H1 (cell line): ENCODE data around the gene CACNA1C. TPM values are rescaled to one million over a fixed set of nuclear protein-coding genes. Genes with fewer than 3 reads are reported as not detected.

Experiments used
- CTCF ChIA-PET: fragments of 300-600 bp; sonication (Branson Sonifier 250); formaldehyde crosslinking; loops from one replicate; lab custom pipeline; 2021; ENCODE audit not compliant: partially characterized antibody; lab: Charles Lee
- POLR2A ChIA-PET: fragments of 300-600 bp; sonication (Branson Sonifier 250); formaldehyde crosslinking; loops from one replicate; lab custom pipeline; 2021; ENCODE audit warnings: inconsistent platforms; ENCODE audit not compliant: partially characterized antibody; lab: Charles Lee
- DNase-seq, 2 experiments: peaks; one replicate each; pipeline versions ENCODE4 v3.0.0 to v3.0.0-alpha.2; 2010 to 2022; ENCODE audit warnings: low spot score in 2 of 2, low read depth in 1 of 2, mixed read lengths in 1 of 2
- FAIRE-seq: peaks from 2 replicates; lab custom pipeline; 2011; peaks lifted over from hg19 to GRCh38; lab: Jason Lieb, UNC
- H2AFZ ChIP-seq: 2 replicates; pipeline ENCODE4 v1.8.1; 2012; ENCODE audit warnings: low read length, inconsistent platforms
- H2AK5ac ChIP-seq: 2 replicates; pipeline ENCODE4 v1.6.1; 2013; ENCODE audit warnings: low read depth, low read length
- H2BK120ac ChIP-seq: replicated peaks from 2 replicates; pipeline ENCODE3; 2013; ENCODE audit warnings: low read depth, low read length, inconsistent platforms
- H2BK12ac ChIP-seq: 2 replicates; pipeline ENCODE4 v1.6.1; 2013; ENCODE audit warnings: low read depth, low read length
- H2BK15ac ChIP-seq: 2 replicates; pipeline ENCODE4 v1.6.1; 2013; ENCODE audit warnings: low read length
- H2BK20ac ChIP-seq: 2 replicates; pipeline ENCODE4 v1.6.1; 2013; ENCODE audit warnings: low read length
- H2BK5ac ChIP-seq: 2 replicates; pipeline ENCODE4 v1.6.1; 2013; ENCODE audit warnings: low read depth, low read length
- H3K14ac ChIP-seq: 2 replicates; pipeline ENCODE4 v1.6.1; 2013; ENCODE audit warnings: inconsistent platforms; ENCODE audit not compliant: insufficient read length
- H3K18ac ChIP-seq: 2 replicates; pipeline ENCODE4 v1.6.1; 2013; ENCODE audit warnings: low read length; ENCODE audit errors: extremely low read depth
- H3K23ac ChIP-seq: 2 replicates; pipeline ENCODE4 v1.6.1; 2013; ENCODE audit warnings: inconsistent platforms; ENCODE audit not compliant: insufficient read length
- H3K23me2 ChIP-seq: 2 replicates; pipeline ENCODE4 v1.6.1; 2013; ENCODE audit warnings: low read depth, low read length
- H3K27ac ChIP-seq: 2 replicates; pipeline ENCODE4 v1.6.1; 2011; ENCODE audit warnings: low read depth, low read length, inconsistent platforms
- H3K27me3 ChIP-seq, 4 experiments: replicated peaks in 1 of 4; 1 replicate in 1 of 4; 2 replicates in 3 of 4; pipeline versions ENCODE4 v1.6.1 to v1.8.1; 2011 to 2013; ENCODE audit warnings: low read length in 3 of 4, mild to moderate bottlenecking in 3 of 4, inconsistent platforms in 2 of 4, mixed read lengths in 2 of 4, moderate library complexity in 1 of 4; ENCODE audit not compliant: control insufficient read depth in 3 of 4, insufficient read depth in 3 of 4; ENCODE audit errors: extremely low read depth in 1 of 4
- H3K36me3 ChIP-seq, 4 experiments: 2 replicates each; pipeline versions ENCODE4 v1.6.1 to v1.8.1; 2011 to 2013; ENCODE audit warnings: mild to moderate bottlenecking in 4 of 4, low read length in 3 of 4, moderate library complexity in 2 of 4, control low read depth in 1 of 4, inconsistent platforms in 1 of 4; ENCODE audit not compliant: insufficient read depth in 4 of 4, control insufficient read depth in 2 of 4
- H3K4ac ChIP-seq: replicated peaks from 2 replicates; pipeline ENCODE3; 2013; ENCODE audit warnings: low read length, low read depth, mixed read lengths, inconsistent platforms; ENCODE audit not compliant: insufficient read length
- H3K4me1 ChIP-seq, 4 experiments: replicated peaks in 1 of 4; 1 replicate in 1 of 4; 2 replicates in 3 of 4; pipeline versions ENCODE4 v1.6.1 to v1.8.1; 2011 to 2013; ENCODE audit warnings: low read length in 3 of 4, inconsistent platforms in 2 of 4, mixed read lengths in 1 of 4; ENCODE audit not compliant: insufficient read depth in 4 of 4, control insufficient read depth in 3 of 4
- H3K4me2 ChIP-seq, 2 experiments: 2 replicates each; pipeline versions ENCODE4 v1.6.1 to v1.8.1; 2011 to 2013; ENCODE audit warnings: low read depth in 2 of 2, low read length in 2 of 2, control low read depth in 1 of 2, inconsistent platforms in 1 of 2, mild to moderate bottlenecking in 1 of 2; ENCODE audit not compliant: insufficient read depth in 1 of 2
- H3K4me3 ChIP-seq, 4 experiments: fragments of 200-600, 300-600 bp in 1 of 4; sonication (generic), shearing (Covaris generic), sonication (Bioruptor Twin) in 1 of 4; 2 replicates each; pipeline versions ENCODE4 v1.5.1 to v1.8.1; 2011 to 2016; ENCODE audit warnings: low read length in 4 of 4, low read depth in 3 of 4, control low read depth in 2 of 4, inconsistent platforms in 2 of 4, mild to moderate bottlenecking in 2 of 4, mixed read lengths in 1 of 4, moderate library complexity in 1 of 4; ENCODE audit not compliant: insufficient read depth in 2 of 4; ENCODE audit errors: extremely low read depth in 1 of 4
- H3K56ac ChIP-seq: replicated peaks from 2 replicates; pipeline ENCODE3; 2013; ENCODE audit warnings: low read depth, mild to moderate bottlenecking, mixed read lengths, low read length, inconsistent platforms; ENCODE audit not compliant: insufficient read length
- H3K79me1 ChIP-seq: 2 replicates; pipeline ENCODE4 v1.6.1; 2013; ENCODE audit warnings: low read depth, low read length, control low read depth
- H3K79me2 ChIP-seq, 2 experiments: 2 replicates each; pipeline versions ENCODE4 v1.6.1 to v1.8.1; 2012 to 2013; ENCODE audit warnings: low read length in 2 of 2, mild to moderate bottlenecking in 2 of 2, inconsistent platforms in 1 of 2; ENCODE audit not compliant: insufficient read depth in 2 of 2, control insufficient read depth in 1 of 2
- H3K9ac ChIP-seq, 4 experiments: replicated peaks in 1 of 4; 1 replicate in 1 of 4; 2 replicates in 3 of 4; pipeline versions ENCODE4 v1.6.1 to v1.8.1; 2011 to 2013; ENCODE audit warnings: low read depth in 3 of 4, low read length in 3 of 4, control low read depth in 2 of 4, mild to moderate bottlenecking in 2 of 4, moderate library complexity in 2 of 4, inconsistent platforms in 1 of 4; ENCODE audit errors: extremely low read depth in 1 of 4
- H3K9me3 ChIP-seq, 2 experiments: 2 replicates each; pipeline versions ENCODE4 v1.6.1 to v1.8.1; 2012 to 2013; ENCODE audit warnings: mild to moderate bottlenecking in 2 of 2, moderate library complexity in 2 of 2, control low read depth in 1 of 2, inconsistent platforms in 1 of 2, low read depth in 1 of 2, low read length in 1 of 2, mixed read lengths in 1 of 2; ENCODE audit not compliant: insufficient read depth in 2 of 2
- H4K20me1 ChIP-seq, 2 experiments: replicated peaks in 1 of 2; 2 replicates each; pipeline versions ENCODE3 to v1.8.1; 2011 to 2013; ENCODE audit warnings: inconsistent platforms in 2 of 2, low read length in 2 of 2, mild to moderate bottlenecking in 1 of 2; ENCODE audit not compliant: insufficient read depth in 2 of 2, control insufficient read depth in 1 of 2
- H4K5ac ChIP-seq: 2 replicates; pipeline ENCODE4 v1.6.1; 2013; ENCODE audit warnings: low read length, low read depth, mixed read lengths, inconsistent platforms; ENCODE audit not compliant: insufficient read length
- H4K8ac ChIP-seq: 2 replicates; pipeline ENCODE4 v1.8.0; 2013; ENCODE audit warnings: mild to moderate bottlenecking, moderate library complexity, low read length, inconsistent platforms; ENCODE audit not compliant: insufficient read depth; ENCODE audit errors: extremely low read depth
- H4K91ac ChIP-seq: replicated peaks from 2 replicates; pipeline ENCODE3; 2013; ENCODE audit warnings: low read length, mixed read lengths, inconsistent platforms; ENCODE audit not compliant: insufficient read length
- ASH2L ChIP-seq: fragments of 200-600, 300-600 bp; sonication (generic); IDR thresholded peaks from one replicate; pipeline ENCODE4 v1.7.1; 2017; ENCODE audit warnings: low read length
- CHD2 ChIP-seq: IDR thresholded peaks from 2 replicates; pipeline ENCODE4 v1.6.1; 2012; ENCODE audit warnings: low read length, improper control_type of control experiment
- EZH2 ChIP-seq: fragments of 200-600 bp; sonication (generic); IDR thresholded peaks from 2 replicates; pipeline ENCODE4 v1.7.1; 2012; ENCODE audit warnings: low read depth, mild to moderate bottlenecking, moderate library complexity, low read length, inconsistent platforms; ENCODE audit not compliant: severe bottlenecking
- HDAC6 ChIP-seq: IDR thresholded peaks from one replicate; pipeline ENCODE4 v1.7.1; 2012; ENCODE audit warnings: low read depth, mild to moderate bottlenecking, inconsistent platforms, low read length, moderate library complexity
- KDM1A ChIP-seq: fragments of 200-600, 300-600 bp; sonication (generic); IDR thresholded peaks from 2 replicates; pipeline ENCODE4 v1.7.1; 2016; ENCODE audit warnings: mild to moderate bottlenecking, low read length, borderline replicate concordance
- KDM4A ChIP-seq: IDR thresholded peaks from one replicate; pipeline ENCODE4 v1.7.1; 2012; ENCODE audit warnings: low read depth, mild to moderate bottlenecking, moderate library complexity, low read length, inconsistent platforms; ENCODE audit not compliant: severe bottlenecking
- RFX5 ChIP-seq: IDR thresholded peaks from 2 replicates; pipeline ENCODE4 v1.6.1; 2011; ENCODE audit warnings: low read depth, low read length, improper control_type of control experiment, borderline replicate concordance
- TAF1 ChIP-seq: IDR thresholded peaks from 2 replicates; pipeline ENCODE4 v1.6.1; 2011; ENCODE audit warnings: mild to moderate bottlenecking, low read depth, low read length
- TEAD4 ChIP-seq: IDR thresholded peaks from 2 replicates; pipeline ENCODE4 v1.6.1; 2012; ENCODE audit warnings: low read depth, low read length, inconsistent platforms, mixed read lengths
- USF2 ChIP-seq: IDR thresholded peaks from 2 replicates; pipeline ENCODE4 v1.6.1; 2011; ENCODE audit warnings: low read length, improper control_type of control experiment
- WGBS, 2 experiments: shearing (Covaris generic) in 1 of 2; methylation state at CpG; one replicate each; pipeline versions ENCODE4 v1.1.6 to v1.1.7; 2013 to 2015; ENCODE audit warnings: low lambda C conversion rate in 2 of 2, mixed read lengths in 2 of 2, inconsistent platforms in 1 of 2, low coverage in 1 of 2, missing lambda C conversion rate in 1 of 2; ENCODE audit not compliant: insufficient replicate concordance in 2 of 2, insufficient coverage in 1 of 2, insufficient read length in 1 of 2; ENCODE audit errors: extremely low coverage in 1 of 2, missing lambda C conversion rate in 1 of 2; 5-methylcytosine and 5-hydroxymethylcytosine counted together
- polyA plus RNA-seq, 7 experiments: library from polyadenylated mRNA; depleted of rRNA in 3 of 7; stranded (reverse) in 5 of 7; unstranded in 2 of 7; fragments of >200 nt in 5 of 7; fragments of 200-250 nt in 2 of 7; gene quantifications; 1 replicate in 5 of 7; 2 replicates in 1 of 7; 4 replicates in 1 of 7; pipeline versions ENCODE4 v1.2.1 to v1.2.3, GENCODE V29; 2011 to 2013; ENCODE audit warnings: missing spikeins in 2 of 7, mixed read lengths in 2 of 7
- total RNA-seq: library from RNA; stranded (reverse); fragmentation: NEBNext Ultra II Directional; extraction: Animal tissue kit (Norgen Biotek cat#: 25700); gene quantifications from 2 replicates; pipeline ENCODE4 v1.2.1, GENCODE V29; 2021
- TF ChIP-seq, protein P1 (sequence below): IDR thresholded peaks from 2 replicates; pipeline ENCODE4 v1.6.1; 2012; ENCODE audit warnings: low read length, inconsistent platforms

CACNA1C gene
- total and polyA plus RNA-seq, 2 of the 8 experiments (the other 6 are each of a cell fraction or from before 2014, with no cell fraction given), result 1.3 TPM

DNA sequence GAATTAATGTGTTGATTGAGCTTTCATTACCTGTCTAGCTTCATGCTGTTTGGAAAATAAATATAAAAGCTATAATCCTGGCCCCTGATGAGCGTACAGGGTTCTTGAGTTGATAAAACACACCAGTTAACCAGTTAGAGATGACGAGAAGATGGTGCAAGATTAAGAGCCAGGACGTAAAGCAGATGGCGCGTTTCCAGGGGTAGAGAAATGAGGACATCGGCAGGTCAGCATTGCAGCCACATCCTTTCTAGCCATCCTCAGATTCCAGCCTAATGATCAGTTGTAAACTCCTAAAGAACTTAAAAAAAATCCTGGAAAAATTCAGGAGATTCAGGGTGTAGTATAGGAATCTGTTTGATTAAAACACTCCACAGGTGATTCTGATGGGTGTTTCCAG is 203.7 kb downstream of the CACNA1C start:
- DNase-seq (no peak), FAIRE-seq (no peak)
- H3K56ac ChIP-seq, result no peak overlapping the region
- no peak overlapping the region for H3K18ac ChIP-seq
- H3K4me2 ChIP-seq, result no peak overlapping the region
- H3K9me3 ChIP-seq, result peaks cover 7 to 8% of the 10 kb centered on the region in 2 experiments; a peak in 3 of 4 replicates
- H2BK120ac ChIP-seq, result no peak overlapping the region
- H2BK20ac ChIP-seq, result no peak overlapping the region
- 92% methylated on average over 6 of the region's 6 CpGs; no CpG with 5 or more reads in 1 of the 2 experiments for WGBS, 2 experiments
- no peak overlapping the region for H2BK15ac ChIP-seq
- no peak overlapping the region for H4K8ac ChIP-seq
- no peak overlapping the region for H3K4me3 ChIP-seq
- H3K23me2 ChIP-seq, result no peaks in the 10 kb centered on the region
- no peak overlapping the region for H2AK5ac ChIP-seq
- no peak overlapping the region for H3K4ac ChIP-seq
- CTCF ChIA-PET, result interaction anchor here (1.1 kb wide), 1 partner anchor 27 kb away, joined by 3 read pairs; no protein-coding TSS in a partner anchor
- no peak overlapping the region for H2BK5ac ChIP-seq
- no peak overlapping the region for H3K23ac ChIP-seq
- no peaks in the 10 kb centered on the region for H3K36me3 ChIP-seq
- H4K91ac ChIP-seq, result no peak overlapping the region
- no peaks in the 10 kb centered on the region for H3K79me2 ChIP-seq
- no peak overlapping the region for H3K14ac ChIP-seq
- no peak for TF ChIP-seq TEAD4
- TF ChIP-seq KDM4A, result no peak
- no peak for TF ChIP-seq ASH2L
- TF ChIP-seq EZH2, result no peak
- TF ChIP-seq, protein P1, sequence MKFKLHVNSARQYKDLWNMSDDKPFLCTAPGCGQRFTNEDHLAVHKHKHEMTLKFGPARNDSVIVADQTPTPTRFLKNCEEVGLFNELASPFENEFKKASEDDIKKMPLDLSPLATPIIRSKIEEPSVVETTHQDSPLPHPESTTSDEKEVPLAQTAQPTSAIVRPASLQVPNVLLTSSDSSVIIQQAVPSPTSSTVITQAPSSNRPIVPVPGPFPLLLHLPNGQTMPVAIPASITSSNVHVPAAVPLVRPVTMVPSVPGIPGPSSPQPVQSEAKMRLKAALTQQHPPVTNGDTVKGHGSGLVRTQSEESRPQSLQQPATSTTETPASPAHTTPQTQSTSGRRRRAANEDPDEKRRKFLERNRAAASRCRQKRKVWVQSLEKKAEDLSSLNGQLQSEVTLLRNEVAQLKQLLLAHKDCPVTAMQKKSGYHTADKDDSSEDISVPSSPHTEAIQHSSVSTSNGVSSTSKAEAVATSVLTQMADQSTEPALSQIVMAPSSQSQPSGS, result no peak
- no peak for TF ChIP-seq KDM1A
- no peak for TF ChIP-seq TAF1
- no peak for TF ChIP-seq RFX5
- TF ChIP-seq USF2, result no peak
- TF ChIP-seq HDAC6, result no peak
- TF ChIP-seq CHD2, result no peak
- TF ChIP-seq, all 59 proteins: peak for 0
- Histone ChIP-seq H3K9ac (no peak overlapping the region), H4K20me1 (no peaks in the 10 kb centered on the region), H2BK12ac (no peak overlapping the region), H3K4me1 (peaks cover 0 to 6% (median 4%) of the 10 kb centered on the region in 4 experiments; a peak in 4 of 7 replicates), H3K27me3 (no peaks in the 10 kb centered on the region), H2AFZ (no peak overlapping the region), H4K5ac (no peak overlapping the region), H3K79me1 (peaks cover 3% of the 10 kb centered on the region; the same call in 1 of the 2 replicates), H3K27ac (no peak overlapping the region)
- POLR2A ChIA-PET, result no interaction called here
